Activated CD8-positive, alpha-beta memory T cell treated with anti-CD3 and anti-CD28 coated beads, Interleukin-2, amount 50 U/mL, for 24 hours (primary cell): ENCODE results near the gene CATSPERD.
A peak's percentile ranks its signal among the peaks of the same experiment; 100 is the strongest.
"Not testable (repeated sequence)": the region's sequence is repeated elsewhere in the genome, so short reads cannot be mapped to it uniquely, and the experiment has no call there.

Source experiments
- DNase-seq: peaks from one replicate; pipeline ENCODE4 v3.0.0-alpha.2; 2020; ENCODE audit errors: extremely low read depth

The CATSPERD gene

DNA sequence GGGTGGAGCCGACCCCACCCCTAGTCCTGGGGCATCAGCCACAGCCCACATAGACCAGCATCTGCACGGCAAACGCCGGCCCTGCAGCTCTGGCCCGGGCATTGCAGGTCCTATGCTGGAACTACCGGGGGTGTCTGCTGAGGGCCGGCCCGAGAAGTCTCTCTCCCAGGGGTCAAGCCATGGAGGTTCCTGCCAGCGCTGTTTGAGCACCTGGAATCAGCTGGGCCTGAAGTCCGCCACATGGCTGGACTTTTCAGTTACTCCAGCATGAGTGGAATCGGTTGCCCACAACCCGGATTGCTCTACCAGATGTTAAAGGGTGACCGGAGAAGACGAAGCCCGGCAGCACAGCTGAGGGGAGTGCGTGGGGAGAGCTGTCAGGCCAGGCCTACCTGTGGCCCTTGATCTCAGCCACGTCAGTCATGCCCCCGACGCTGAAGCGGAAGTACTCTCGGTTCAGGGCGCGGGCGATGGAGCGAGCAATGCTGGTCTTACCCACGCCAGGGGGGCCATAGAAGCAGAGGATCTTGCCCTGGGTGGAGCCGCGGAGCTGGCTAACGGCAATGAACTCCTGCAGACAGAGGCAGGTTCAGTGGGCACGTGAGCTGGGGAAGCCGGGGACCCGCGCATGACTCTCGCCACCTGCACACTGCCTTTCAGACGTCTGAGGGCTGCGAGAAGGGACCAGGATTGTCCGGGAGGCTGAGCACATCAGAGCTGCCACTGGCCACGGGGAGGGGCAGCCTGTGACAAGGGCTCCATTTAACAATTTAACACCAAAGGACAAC, 21.6 kb upstream of the CATSPERD start:
- DNase-seq, result no peak

GRCh38 chr19:5700455-5701092, 19.9 kb upstream of the CATSPERD start:
- no peak for DNase-seq

DNA sequence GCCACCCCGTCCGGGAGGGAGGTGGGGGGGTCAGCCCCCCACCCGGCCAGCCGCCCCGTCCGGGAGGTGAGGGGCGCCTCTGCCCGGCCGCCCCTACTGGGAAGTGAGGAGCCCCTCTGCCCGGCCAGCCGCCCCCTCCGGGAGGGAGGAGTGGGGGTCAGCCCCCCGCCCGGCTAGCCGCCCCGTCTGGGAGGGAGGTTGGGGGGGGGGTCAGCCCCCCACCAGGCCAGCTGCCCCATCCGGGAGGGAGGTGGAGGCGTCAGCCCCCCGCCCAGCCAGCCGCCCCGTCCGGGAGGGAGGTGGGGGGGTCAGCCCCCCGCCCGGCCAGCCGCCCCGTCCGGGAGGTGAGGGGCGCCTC, 18.4 kb upstream of the CATSPERD start:
- not testable (repeated sequence) for DNase-seq

DNA sequence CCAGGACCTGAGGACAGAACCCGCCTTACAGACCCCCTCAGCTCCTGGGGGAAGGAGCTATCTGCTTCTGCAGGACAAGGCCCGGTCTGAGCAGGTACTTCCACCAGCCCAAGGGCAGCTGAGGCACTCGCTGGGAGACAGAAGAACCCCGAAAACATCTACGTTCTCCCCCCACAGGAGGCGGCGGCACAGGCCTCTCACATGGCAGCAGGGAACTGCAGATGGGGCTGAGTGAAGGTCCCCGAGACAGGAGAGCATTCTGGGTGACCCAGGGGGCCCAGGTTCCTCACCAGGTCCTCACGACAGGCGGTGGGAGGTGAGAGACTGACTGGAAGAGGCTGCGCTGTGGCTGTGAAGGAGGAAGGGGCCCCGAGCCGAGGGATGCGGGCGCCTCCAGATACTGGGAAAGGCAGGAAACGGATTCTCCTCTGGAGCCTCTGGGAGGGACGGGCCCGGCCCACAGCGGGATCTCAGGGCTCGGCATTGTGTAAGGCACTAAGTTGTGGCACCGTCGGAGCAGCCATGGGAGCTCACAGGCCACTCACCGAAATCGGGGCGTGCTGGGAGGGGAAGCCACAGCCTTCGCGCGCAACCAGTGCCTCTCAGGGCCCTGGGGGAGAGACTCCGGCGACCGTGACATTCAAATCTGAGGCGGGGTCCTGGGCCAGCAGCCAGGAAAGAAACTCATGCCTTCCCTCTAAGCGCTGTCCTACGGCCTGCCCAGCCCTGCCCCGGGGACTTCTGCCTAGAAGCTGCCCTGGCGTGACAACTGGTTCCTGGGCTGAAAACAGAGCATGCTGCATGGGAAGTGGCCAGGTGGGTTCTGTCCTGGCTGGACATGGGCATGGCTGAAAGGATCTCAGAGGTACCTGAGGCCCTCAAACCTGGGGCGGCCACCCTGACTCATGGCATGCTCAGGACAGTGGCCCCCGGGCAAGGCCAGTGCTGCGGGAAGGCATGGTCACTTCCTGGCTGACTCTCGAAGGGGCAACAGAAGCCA, 16.3 kb upstream of the CATSPERD start:
- DNase-seq, result no peak

DNA sequence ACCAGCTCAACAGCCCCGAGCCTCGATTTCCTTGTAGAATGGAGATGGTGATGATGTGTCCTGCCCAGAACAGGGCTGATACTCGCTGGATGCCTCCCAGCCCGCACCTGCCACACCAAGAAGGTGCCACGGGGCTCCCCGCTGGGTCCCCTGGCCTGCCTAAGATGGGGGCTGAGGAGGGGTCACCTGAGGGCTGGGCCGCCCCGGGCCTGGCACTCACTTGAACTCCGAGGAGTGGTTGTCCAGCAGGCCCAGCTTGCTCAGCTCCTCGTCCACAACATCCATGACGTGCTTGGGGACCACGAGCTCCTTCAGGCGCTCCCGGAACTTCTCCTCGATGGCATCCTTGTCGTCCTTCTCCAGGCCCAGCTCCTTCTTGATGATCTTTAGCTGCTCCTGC, 14.9 kb upstream of the CATSPERD start:
- DNase-seq, result no peak

DNA sequence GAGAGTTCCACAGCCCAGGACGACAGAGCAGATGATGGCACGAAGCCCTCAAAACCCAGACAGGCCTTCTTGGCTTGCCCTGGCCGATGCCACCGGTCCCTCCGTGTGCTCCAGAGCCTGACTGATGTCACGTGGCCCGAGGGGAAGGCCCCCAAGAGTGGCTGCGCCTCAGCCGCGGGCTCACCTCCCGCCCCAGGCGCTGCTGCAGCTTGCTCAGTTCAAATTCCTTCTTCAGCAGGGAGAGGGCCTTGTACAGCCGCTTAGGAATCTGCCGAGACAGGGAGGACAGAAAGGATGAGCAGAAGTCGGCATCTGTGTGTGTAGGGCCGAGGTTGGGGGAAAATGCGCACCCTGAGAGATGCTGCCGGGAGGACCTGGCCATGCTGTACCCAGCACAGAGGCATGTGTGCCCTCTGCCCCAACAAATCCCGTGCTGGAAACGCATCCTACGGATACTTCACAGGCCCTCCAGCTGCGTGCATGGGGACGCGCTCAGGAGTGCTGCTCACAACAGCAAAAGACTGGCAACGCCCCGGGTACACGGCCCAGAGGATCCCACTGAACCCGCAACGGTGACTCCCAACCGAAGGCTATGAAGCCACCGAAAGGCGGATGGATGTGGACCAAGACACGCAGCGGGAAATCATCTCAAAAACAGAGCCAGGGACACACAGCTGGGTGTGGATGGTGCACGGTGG, 13.4 kb upstream of the CATSPERD start:
- DNase-seq, result no peak

GRCh38 chr19:5707576-5708575, 12.6 kb upstream of the CATSPERD start:
- no peak for DNase-seq

GRCh38 chr19:5711025-5711424, 9.4 kb upstream of the CATSPERD start:
- no peak for DNase-seq

DNA sequence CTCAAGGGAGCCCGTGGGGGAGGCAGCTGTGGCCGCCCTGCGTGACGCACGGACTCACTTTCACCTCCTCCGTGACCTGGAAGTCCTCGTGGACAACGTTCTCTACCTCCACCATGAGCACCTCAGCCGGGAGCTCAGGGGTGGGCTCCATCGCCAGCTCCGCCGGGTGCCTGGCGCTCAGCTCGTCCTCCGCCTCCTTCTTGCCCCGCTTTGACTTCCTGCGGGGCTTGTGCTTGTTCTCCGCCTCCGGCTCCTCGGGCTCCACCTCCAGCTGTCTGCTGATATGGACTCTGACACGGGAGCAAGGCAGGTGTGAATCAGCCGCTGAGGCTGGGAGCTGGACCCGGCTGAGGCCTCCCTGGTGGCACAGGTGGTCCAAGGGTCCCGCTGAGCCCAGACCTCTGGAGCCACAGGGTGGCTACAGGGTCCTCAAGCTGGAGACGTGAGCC, 8.7 kb upstream of the CATSPERD start:
- no peak for DNase-seq

GRCh38 chr19:5713228-5713627, 7.2 kb upstream of the CATSPERD start:
- DNase-seq, result no peak

DNA sequence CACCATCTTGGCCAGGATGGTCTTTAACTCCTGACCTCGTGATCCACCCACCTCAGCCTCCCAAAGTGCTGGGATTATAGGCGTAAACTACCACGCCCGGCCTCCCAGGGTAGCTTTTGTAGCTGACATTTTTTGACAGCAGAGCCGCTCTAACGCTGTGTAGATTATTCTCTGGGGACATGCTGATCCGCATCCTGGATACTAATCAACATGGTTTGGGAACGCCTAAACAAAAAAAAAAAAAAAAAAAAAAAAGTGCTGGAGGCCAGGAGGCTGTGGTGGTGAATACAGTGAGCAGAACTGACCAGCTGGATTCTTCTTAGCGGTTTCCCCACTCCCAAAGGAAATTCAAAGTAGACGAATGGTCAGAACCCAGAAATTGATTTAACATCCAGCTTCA, 5.6 kb upstream of the CATSPERD start:
- no peak for DNase-seq

GRCh38 chr19:5717215-5717935, 3.1 kb upstream of the CATSPERD start:
- no peak for DNase-seq

GRCh38 chr19:5718037-5718578, 2.3 kb upstream of the CATSPERD start:
- DNase-seq, result no peak

- DNase-seq, result peak; percentile 21
Observed at GRCh38 chr19:5718579-5719273, 1.7 kb upstream of the CATSPERD start.

DNA sequence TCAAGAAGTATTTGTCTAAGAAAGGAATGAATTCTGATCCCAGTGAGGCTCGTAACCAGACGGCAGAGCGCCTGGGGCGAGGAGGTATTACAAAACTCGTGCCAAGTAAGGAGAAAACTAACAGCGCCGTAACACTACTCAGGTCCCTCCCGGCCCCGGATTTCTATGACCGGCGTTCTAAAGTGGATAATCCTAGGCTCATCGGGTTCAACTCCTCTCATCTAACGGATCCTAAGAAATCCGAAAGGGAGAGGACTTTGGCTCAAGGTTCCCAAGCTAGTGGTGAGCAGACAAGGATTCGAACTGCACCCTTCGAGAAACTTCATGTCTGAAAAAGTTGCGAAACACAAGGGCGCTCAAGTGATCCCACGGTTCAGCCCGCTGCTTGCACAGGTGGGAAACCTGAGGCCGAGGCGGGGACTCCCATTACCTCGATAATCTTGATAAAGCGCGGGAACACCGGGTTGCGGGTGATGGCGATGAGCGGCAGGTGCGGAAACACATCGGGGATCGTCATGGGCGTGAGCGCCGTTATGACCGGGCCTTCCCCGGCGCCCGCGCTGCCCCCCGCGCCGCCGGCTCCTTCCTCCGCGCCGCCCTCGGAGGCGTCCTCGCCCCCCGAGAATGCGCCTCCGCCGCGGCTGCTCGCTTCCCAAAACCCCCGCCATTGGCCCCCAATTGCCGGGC, 1.0 kb upstream of the CATSPERD start:
- DNase-seq, result no peak

DNA sequence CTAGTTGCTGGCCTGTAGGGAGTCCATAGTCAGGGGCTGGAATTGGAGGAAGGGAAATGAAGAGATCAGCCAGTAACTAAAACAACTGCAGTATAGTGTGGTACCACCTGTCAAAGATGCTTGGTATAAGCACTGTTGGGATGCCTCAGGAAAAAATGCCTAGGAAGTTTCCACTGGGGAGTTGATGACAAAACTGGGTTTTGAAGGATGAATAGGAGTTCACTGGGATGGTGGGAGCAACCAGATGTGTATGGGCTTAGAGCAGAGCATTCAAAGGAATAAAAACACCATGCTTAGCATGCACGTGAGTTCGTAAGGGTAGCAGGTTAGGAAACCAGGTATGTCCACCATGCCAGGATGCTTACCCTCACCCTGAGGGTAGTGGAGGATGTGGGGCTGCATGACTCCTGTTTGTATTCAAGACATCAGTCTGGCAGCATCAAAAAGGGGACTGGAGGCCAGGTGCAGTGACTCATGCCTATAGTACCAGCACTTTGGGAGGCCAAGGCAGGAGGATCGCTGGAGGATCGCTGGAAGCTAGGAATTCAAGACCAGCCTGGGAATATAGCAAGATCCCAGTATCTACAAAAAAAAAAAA, 7.1 kb downstream of the CATSPERD start:
- DNase-seq, result no peak

- not testable (repeated sequence) for DNase-seq
Observed at GRCh38 chr19:5733172-5733571, 12.7 kb downstream of the CATSPERD start.

DNA sequence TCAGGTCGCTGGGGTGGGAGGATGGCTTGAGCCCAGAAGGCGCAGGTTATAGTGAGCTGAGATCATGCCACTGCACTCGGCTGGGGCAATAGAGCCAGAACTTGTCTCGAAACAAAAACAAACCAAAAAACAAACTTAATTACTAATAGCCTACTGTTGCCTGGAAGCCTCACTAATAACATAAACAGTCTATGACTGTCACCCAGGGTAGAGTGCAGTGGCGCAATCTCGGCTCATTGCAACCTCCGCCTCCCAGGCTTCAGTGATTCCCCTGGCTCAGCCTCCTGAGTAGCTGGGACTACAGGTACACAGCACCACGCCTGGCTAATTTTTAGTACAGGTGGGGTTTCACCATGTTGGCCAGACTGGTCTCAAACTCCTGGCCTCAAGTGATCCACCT, 18.0 kb downstream of the CATSPERD start:
- no peak for DNase-seq
